A673 (cell line): ENCODE results near the gene CHRNG. TPM values are rescaled to one million over a fixed set of nuclear protein-coding genes. Genes with fewer than 3 reads are reported as not detected.

Experiments used
- BruUV-seq: library from RNA; stranded (reverse); fragments of 400-500 nt; replicated peaks from 2 replicates; lab custom pipeline; 2021; lab: Mats Ljungman, UMichigan
- CTCF ChIA-PET: fragments of 300-600 bp; sonication (Branson Sonifier 250); formaldehyde crosslinking; loops from one replicate; lab custom pipeline; 2022; ENCODE audit warnings: antibody characterized with exemption; lab: Charles Lee
- POLR2A ChIA-PET: fragments of 300-600 bp; sonication (Branson Sonifier 250); formaldehyde crosslinking; loops from one replicate; lab custom pipeline; 2022; ENCODE audit warnings: antibody characterized with exemption; ENCODE audit not compliant: low non-redundant PET; lab: Charles Lee
- DNase-seq: peaks from one replicate; pipeline ENCODE4 v3.0.0-alpha.2; 2015; ENCODE audit warnings: low spot score
- H3K27ac ChIP-seq: fragments of 200-600 bp; sonication (generic); 2 replicates; pipeline ENCODE4 v1.5.1; 2016; ENCODE audit warnings: mixed run types, low read depth, mild to moderate bottlenecking, mixed read lengths, antibody characterized with exemption, low read length; ENCODE audit not compliant: poor library complexity, severe bottlenecking
- H3K27me3 ChIP-seq: fragments of 200-600 bp; sonication (generic); replicated peaks from 2 replicates; pipeline ENCODE4 v1.6.1; 2017; ENCODE audit warnings: mixed run types, low read depth, mild to moderate bottlenecking, mixed read lengths, antibody characterized with exemption, low read length; ENCODE audit not compliant: insufficient read depth, poor library complexity
- H3K36me3 ChIP-seq: fragments of 200-600 bp; sonication (generic); 2 replicates; pipeline ENCODE4 v1.6.1; 2016; ENCODE audit warnings: mixed run types, mild to moderate bottlenecking, mixed read lengths, antibody characterized with exemption, low read length; ENCODE audit not compliant: insufficient read depth, poor library complexity, severe bottlenecking
- H3K4me1 ChIP-seq: fragments of 200-600 bp; sonication (generic); 2 replicates; pipeline ENCODE4 v1.6.1; 2017; ENCODE audit warnings: mixed run types, mild to moderate bottlenecking, mixed read lengths, antibody characterized with exemption, low read length; ENCODE audit not compliant: insufficient read depth, poor library complexity, severe bottlenecking
- H3K4me3 ChIP-seq: fragments of 200-600 bp; sonication (generic); 2 replicates; pipeline ENCODE4 v1.5.1; 2016; ENCODE audit warnings: low read depth, mixed run types, mild to moderate bottlenecking, mixed read lengths, low read length; ENCODE audit not compliant: poor library complexity, severe bottlenecking
- H3K9me3 ChIP-seq: fragments of 200-600 bp; sonication (generic); 2 replicates; pipeline ENCODE4 v1.6.1; 2016; ENCODE audit warnings: mixed run types, low read depth, mild to moderate bottlenecking, mixed read lengths, antibody characterized with exemption, low read length; ENCODE audit not compliant: poor library complexity, severe bottlenecking
- EZH2 ChIP-seq: fragments of 200-600 bp; sonication (generic); IDR thresholded peaks from 2 replicates; pipeline ENCODE4 v1.6.1; 2017; ENCODE audit warnings: borderline replicate concordance, low read depth, mild to moderate bottlenecking, mixed read lengths, antibody characterized with exemption, low read length; ENCODE audit not compliant: poor library complexity, severe bottlenecking
- intact Hi-C: fragments of 100-400 bp; cut with micrococcal nuclease; formaldehyde crosslinking; loops from one replicate; pipeline ENCODE4 v1.10.0; 2022; ENCODE audit not compliant: unreplicated experiment
- total RNA-seq: library from RNA; stranded (reverse); gene quantifications from 2 replicates; pipeline ENCODE4 v1.2.3, GENCODE V29; 2021
- TF ChIP-seq, protein P1 (sequence below): fragments of 300-800, 200-600 bp; sonication (generic); conservative IDR thresholded peaks from 2 replicates; pipeline ENCODE4 v1.5.1; 2017; ENCODE audit warnings: low read depth, mild to moderate bottlenecking, antibody characterized with exemption, low read length, moderate library complexity, mixed read lengths

The CHRNG gene
- total RNA-seq, 1 experiment from 2014 or later: not detected

- intact Hi-C loops: no loop called here
- H3K27me3 ChIP-seq: no peaks in the 10 kb centered on the region
- DNase-seq: no peak
- POLR2A ChIA-PET: no interaction called here
- no peaks in the 10 kb centered on the region for H3K36me3 ChIP-seq
- H3K9me3 ChIP-seq: no peaks in the 10 kb centered on the region
- TF ChIP-seq, protein P1, sequence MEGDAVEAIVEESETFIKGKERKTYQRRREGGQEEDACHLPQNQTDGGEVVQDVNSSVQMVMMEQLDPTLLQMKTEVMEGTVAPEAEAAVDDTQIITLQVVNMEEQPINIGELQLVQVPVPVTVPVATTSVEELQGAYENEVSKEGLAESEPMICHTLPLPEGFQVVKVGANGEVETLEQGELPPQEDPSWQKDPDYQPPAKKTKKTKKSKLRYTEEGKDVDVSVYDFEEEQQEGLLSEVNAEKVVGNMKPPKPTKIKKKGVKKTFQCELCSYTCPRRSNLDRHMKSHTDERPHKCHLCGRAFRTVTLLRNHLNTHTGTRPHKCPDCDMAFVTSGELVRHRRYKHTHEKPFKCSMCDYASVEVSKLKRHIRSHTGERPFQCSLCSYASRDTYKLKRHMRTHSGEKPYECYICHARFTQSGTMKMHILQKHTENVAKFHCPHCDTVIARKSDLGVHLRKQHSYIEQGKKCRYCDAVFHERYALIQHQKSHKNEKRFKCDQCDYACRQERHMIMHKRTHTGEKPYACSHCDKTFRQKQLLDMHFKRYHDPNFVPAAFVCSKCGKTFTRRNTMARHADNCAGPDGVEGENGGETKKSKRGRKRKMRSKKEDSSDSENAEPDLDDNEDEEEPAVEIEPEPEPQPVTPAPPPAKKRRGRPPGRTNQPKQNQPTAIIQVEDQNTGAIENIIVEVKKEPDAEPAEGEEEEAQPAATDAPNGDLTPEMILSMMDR: no peak
- TF ChIP-seq EZH2: no peak
- H3K27ac ChIP-seq: no peak overlapping the region
- CTCF ChIA-PET: interaction anchor here (0.6 kb wide), 1 partner anchor 19 kb away, joined by 3 read pairs; no protein-coding TSS in a partner anchor
- no peak overlapping the region for H3K4me3 ChIP-seq
- no TSS peak for BruUV-seq
- no peaks in the 10 kb centered on the region for H3K4me1 ChIP-seq
Measured at GRCh38 chr2:232581725-232582124, 42.2 kb downstream of the CHRNG start.

- BruUV-seq: no TSS peak
- CTCF ChIA-PET: no interaction called here
- no peak for DNase-seq
Measured at GRCh38 chr2:232584238-232584637, 44.7 kb downstream of the CHRNG start.

DNA sequence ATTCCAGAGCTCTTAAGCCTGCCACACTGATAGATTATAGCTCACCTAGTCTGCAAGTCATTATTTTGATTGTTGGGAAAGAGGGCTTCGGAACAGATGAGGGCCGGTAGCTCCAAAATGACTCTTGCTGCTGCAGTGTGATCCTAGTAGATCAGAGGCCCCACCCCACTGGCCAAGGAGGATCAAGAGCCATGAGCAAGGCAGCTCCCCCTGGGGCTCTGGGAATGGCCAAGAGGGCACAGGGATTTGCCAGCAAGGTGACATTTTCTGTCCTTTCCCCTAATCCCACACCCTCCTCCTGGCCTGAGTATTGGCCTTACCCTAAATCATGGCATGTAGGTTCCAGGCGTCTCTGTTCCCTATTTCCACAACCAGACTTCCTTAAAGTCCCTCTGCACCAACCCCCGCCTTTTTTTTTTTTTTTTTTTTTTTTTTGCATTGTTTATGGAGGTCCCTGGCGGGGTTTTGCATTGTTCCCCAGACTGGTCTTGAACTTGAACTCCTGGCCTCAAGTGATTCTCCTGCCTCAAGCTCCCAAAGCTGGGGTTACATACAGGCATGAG, 47.5 kb downstream of the CHRNG start:
- Histone ChIP-seq H3K27me3 (no peaks in the 10 kb centered on the region), H3K9me3 (no peaks in the 10 kb centered on the region), H3K4me1 (no peaks in the 10 kb centered on the region), H3K4me3 (no peak overlapping the region), H3K36me3 (no peaks in the 10 kb centered on the region), H3K27ac (no peak overlapping the region)
- CTCF ChIA-PET: no interaction called here
- POLR2A ChIA-PET: no interaction called here
- BruUV-seq: no TSS peak
- no peak for DNase-seq
- intact Hi-C loops: no loop called here
- TF ChIP-seq, protein P1: no peak
- TF ChIP-seq EZH2: no peak

More at GRCh38 chr2:232584238-232584637, 44.7 kb downstream of the CHRNG start:
- intact Hi-C loops: no loop called here
- no peaks in the 10 kb centered on the region for H3K4me1 ChIP-seq
- H3K9me3 ChIP-seq: no peaks in the 10 kb centered on the region
- no peaks in the 10 kb centered on the region for H3K36me3 ChIP-seq
- POLR2A ChIA-PET: no interaction called here
- no peak overlapping the region for H3K4me3 ChIP-seq
- H3K27ac ChIP-seq: no peak overlapping the region
- TF ChIP-seq, protein P1: no peak
- TF ChIP-seq EZH2: no peak
- no peaks in the 10 kb centered on the region for H3K27me3 ChIP-seq
